GM12874 (cell line): ENCODE data around the gene AMDHD2.

Experiments used
- TF ChIP-seq, protein P1 (sequence below): IDR thresholded peaks from 2 replicates; pipeline ENCODE4 v1.5.1; 2011; ENCODE audit warnings: low read depth, mild to moderate bottlenecking, control low read depth, low read length, moderate library complexity; ENCODE audit not compliant: insufficient read depth

AMDHD2 gene

DNA sequence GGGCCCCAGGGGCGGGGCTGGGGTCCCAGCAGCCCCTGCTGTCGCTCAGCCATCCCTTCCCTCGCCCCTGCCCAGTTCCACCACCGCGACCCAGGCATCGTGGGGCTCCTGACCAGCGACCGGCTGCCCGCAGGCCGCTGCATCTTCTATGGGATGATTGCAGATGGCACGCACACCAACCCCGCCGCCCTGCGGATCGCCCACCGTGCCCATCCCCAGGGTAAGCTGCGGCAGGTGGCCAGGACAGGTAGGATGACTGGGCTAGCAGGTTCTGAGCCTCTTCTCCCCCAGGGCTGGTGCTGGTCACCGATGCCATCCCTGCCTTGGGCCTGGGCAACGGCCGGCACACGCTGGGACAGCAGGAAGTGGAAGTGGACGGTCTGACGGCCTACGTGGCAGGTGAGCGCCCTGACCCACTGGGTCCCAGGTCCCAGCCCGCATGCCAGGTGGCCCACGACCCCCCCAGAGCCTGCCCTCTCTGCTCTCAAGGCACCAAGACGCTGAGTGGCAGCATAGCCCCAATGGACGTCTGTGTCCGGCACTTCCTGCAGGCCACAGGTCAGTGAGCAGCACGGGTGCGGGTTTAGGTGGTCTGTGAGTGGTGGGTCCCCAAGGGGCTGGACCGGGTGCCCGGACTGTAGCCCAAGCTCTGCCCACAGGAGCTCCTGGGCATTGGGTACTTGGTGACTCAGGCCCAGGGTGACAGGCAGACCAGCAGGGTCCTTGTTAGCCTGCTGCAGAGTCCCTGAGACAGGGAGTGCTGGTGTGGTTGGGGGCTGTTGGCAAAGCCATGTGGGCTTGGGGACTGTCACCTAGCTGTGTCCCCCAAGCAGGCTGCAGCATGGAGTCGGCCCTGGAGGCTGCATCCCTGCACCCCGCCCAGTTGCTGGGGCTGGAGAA is 8.2 kb downstream of the AMDHD2 start:
- TF ChIP-seq, protein P1, sequence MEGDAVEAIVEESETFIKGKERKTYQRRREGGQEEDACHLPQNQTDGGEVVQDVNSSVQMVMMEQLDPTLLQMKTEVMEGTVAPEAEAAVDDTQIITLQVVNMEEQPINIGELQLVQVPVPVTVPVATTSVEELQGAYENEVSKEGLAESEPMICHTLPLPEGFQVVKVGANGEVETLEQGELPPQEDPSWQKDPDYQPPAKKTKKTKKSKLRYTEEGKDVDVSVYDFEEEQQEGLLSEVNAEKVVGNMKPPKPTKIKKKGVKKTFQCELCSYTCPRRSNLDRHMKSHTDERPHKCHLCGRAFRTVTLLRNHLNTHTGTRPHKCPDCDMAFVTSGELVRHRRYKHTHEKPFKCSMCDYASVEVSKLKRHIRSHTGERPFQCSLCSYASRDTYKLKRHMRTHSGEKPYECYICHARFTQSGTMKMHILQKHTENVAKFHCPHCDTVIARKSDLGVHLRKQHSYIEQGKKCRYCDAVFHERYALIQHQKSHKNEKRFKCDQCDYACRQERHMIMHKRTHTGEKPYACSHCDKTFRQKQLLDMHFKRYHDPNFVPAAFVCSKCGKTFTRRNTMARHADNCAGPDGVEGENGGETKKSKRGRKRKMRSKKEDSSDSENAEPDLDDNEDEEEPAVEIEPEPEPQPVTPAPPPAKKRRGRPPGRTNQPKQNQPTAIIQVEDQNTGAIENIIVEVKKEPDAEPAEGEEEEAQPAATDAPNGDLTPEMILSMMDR, result no peak

DNA sequence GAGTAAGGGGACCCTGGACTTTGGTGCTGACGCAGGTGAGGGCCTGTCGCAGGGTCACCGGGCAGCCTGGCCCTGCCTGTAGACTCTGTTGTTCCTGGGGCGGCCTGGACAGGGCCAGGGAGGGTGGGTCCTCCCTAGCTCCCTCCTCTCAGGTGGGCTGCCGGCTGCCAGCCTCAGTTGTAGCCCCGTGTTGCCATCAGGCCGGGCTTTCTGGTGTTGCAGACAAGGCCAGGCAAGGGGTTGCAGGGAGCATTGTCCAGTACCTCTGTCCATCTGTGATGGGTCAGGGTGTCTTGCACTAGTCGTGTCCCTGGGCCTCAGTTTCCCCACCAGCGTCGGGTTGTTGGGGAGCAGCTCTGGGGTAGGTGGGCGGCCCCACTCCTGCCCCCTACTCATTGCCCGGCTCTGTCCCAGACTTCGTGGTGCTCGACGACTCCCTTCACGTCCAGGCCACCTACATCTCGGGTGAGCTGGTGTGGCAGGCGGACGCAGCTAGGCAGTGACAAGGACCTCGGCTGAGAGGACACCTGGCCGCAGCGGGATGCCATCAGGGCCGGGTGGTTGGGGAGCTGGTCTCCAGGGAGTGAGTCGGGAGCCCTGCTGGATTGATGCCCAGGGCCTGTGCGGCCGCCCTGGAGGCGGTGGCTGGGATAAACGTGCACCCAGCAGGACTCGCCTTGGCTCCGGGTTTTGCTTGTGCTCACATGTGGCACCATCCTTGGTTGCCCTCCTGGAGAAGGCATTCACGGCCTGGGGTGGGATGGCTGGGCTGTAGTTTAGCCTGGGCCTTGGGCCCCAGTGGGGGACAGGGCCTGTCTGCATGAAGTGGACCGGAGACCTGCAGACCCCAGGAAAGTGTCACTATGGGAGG is 9.1 kb downstream of the AMDHD2 start:
- TF ChIP-seq, protein P1, result no peak

DNA sequence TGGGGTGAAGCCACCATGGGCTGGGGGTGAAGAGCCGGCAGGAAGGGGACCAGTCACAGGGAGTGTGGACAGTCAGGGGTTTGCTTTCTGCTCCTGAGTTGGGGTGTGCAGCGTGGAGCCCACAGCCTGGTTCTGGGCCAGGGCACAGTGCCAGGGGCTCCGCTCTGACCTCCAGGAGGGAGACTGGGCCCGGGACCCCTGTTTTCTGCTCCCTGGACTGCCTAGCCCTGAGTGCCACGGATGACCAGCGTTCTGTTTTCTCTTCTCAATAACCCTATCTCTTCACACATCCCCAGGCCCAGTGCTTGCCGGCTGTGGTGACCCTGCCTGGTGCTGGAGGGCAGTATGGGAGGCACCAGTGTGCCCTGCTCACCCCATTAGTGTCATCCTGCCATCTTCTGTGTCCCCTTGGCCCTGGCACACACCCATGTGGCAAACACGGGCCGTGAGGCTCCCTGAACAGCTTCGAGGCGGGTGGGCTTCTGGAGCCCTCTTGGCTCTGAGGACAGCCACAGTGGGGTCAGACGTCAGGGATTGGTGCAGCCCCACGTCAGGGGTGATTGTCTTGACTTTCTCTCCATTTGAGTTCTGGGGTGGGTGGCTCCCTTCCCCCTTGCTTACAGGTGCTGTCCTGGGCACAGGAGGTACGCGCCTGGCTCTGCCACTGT is 9.9 kb downstream of the AMDHD2 start:
- TF ChIP-seq, protein P1, result no peak

DNA sequence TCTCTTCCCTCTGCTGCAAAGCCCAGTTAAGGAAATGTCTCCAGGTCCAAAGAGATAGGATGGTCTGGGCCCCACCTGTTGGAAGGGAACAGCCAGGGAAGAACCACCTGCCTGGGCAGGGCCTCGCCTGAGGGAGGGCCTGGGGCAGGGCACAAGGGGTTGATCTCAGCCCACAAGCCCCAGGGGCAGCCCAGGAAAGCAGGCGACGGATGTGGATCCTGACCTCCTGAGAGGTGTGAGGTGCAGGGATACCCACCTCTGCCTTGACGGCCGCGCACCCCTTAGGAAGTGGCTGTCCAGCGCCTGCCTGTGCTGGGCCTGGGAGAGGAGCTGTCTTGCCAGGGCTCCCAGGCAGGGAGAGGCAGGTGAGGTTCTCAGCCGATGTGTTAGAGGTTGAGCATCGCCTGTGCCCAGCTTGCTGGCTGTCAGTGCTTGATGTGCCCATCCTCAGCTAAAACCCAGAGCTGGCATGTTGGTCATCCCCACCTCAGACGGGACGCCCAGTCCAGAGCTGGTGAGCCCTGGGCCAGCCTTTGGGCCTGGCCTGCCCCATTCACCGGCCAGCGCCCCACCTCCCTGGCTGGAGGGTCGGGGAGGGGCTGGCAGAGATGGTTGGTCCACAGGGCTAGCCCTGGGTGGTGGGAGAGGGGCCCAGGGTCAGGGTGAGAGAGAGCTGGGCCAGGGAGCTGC is 10.6 kb downstream of the AMDHD2 start:
- TF ChIP-seq, protein P1, result no peak

DNA sequence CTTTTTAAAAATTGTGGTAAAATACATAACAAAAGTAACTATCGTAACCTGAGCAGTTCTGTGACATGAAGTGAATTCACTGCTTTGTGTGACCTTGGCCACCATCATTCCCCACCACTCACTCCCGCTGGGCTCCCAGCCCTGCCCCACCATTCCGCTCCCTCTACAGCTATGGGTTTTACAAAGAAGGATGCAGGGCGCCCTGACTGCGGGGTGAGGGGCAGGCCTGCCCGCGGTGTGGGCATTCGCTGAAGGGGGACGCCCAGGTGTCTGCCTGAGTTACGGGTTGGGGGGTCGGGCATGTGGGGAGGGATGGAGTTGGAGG is 11.2 kb downstream of the AMDHD2 start, which contains the start of gene CEMP1:
CEMP1 (minus strand) TSS at position 38 of the 325 bp plus-strand sequence. CDS start 335 bp downstream, outside the sequence.
- TF ChIP-seq, protein P1, result no peak

DNA sequence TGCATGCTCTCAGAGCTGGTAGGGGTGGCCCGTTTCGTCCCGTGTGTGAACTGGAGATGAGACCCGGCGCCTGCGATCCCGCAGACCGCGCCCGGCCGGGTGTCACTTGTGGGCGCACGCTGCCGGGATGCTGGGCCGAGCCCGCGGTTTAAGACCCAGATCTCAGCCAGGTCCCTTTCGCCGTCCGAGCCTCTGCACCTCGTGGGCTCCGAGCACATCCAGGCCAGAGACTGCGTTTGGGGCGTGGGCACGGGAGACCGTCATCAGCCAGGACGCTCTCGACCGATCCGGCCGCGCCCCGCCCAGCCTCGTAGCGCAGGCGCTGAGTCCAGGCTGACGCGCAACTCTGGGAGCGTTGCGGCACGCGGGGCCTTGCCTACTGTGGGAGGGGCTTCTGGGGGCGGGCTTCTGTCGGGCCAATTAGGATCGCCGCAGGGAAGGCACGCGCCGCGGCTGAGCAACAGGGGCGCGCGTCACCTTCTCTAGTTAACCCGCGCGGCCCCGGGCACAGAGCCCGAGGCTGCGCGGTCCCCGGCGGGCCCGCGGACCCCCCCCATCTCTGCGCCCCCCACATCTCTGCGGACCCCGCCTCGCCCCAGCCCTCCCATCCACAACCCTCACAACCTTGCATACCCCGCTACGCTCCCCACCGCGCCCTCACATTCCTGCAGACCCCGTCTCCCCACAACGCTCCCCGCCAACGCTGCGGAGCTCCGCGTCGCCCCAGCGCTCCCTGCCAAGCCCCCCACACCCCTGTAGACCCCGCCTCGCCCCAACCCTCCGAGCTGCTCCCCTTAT is 11.7 kb downstream of the AMDHD2 start:
- TF ChIP-seq, protein P1, result no peak
